ENCODE measurements around the gene ADRA2C. TPM values are rescaled to one million over a fixed set of nuclear protein-coding genes. Genes with fewer than 3 reads are reported as not detected.

Gene ADRA2C
- total RNA-seq, 2 donors from 2014 or later: 0.59 to 28.6 TPM

DNA sequence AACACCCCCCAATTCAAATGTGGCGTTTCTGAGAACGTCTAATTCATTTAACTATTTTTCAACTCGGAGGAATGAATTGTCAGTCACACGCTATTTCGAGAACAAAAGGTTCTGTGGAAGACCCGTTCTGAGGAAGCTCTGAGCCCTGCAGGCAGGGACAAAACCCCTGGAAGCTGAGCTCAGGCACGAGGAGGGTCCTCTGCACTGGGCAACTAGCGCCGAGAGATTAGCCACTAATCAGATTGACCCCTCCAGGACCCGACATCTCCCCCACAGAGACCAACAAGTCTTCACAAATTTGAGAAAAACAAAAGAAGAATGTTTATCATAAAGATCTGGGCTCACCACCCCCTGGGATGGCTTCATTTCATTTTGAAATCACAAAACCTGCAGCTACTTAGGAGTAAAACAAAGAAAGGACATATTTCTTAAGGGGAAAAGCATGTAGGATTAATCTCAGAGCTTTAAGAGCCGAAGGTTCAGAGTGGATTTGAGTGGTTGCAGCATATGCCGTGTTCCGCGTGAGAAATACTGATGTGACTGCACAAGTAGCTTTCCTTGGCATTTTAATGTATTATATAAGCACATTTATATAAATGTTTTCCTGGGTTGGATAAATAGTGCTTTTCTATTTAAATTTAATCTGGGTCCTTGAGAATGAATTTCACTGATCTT, 41.8 kb downstream of the ADRA2C start:
- Histone ChIP-seq H3K27me3 (replicated peaks; ENCODE audit: insufficient read depth) (peaks cover 9% of the 10 kb centered on the region), H3K4me3 (no peak overlapping the region), H3K36me3 (no peaks in the 10 kb centered on the region), H3K4me1 (replicated peaks) (no peaks in the 10 kb centered on the region), H3K27ac (no peak overlapping the region), H3K9me3 (no peaks in the 10 kb centered on the region)
- 15% methylated on average over 14 of the region's 14 CpGs for WGBS
- intact Hi-C loops (cut with DNase I): no loop called here
- TF ChIP-seq POLR2A (IDR thresholded peaks at IDR 0.05) (no peak), POLR2AphosphoS5 (IDR thresholded peaks at IDR 0.05) (no peak)
- TF ChIP-seq, protein P1, sequence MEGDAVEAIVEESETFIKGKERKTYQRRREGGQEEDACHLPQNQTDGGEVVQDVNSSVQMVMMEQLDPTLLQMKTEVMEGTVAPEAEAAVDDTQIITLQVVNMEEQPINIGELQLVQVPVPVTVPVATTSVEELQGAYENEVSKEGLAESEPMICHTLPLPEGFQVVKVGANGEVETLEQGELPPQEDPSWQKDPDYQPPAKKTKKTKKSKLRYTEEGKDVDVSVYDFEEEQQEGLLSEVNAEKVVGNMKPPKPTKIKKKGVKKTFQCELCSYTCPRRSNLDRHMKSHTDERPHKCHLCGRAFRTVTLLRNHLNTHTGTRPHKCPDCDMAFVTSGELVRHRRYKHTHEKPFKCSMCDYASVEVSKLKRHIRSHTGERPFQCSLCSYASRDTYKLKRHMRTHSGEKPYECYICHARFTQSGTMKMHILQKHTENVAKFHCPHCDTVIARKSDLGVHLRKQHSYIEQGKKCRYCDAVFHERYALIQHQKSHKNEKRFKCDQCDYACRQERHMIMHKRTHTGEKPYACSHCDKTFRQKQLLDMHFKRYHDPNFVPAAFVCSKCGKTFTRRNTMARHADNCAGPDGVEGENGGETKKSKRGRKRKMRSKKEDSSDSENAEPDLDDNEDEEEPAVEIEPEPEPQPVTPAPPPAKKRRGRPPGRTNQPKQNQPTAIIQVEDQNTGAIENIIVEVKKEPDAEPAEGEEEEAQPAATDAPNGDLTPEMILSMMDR (IDR thresholded peaks at IDR 0.05): no peak
- no peak for DNase-seq (ENCODE audit: low spot score)

DNA sequence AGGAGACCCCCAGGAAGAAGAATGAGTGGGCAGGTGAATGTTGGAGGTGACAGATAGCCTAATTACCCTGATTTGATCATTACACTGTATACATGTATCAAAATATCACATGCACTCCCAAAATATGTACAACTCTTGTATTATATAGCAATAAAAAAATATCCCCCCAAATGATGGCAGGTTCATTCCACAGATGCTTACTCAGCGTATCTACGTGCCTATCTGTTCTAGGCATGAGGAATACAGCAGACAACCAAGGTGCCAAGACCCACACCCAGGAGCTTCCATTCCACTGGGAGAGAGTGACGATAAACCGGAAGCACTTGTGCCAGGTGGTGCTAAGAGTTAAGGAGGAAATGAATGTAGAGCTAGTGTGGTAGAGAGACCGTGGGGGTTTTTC, 42.4 kb downstream of the ADRA2C start:
- Histone ChIP-seq H3K36me3 (no peaks in the 10 kb centered on the region), H3K27me3 (replicated peaks; ENCODE audit: insufficient read depth) (peaks cover 4% of the 10 kb centered on the region), H3K4me3 (no peak overlapping the region), H3K27ac (no peak overlapping the region), H3K9me3 (no peaks in the 10 kb centered on the region), H3K4me1 (replicated peaks) (no peaks in the 10 kb centered on the region)
- no peak for TF ChIP-seq POLR2A (IDR thresholded peaks at IDR 0.05)
- TF ChIP-seq, protein P1 (IDR thresholded peaks at IDR 0.05): no peak
- no peak for TF ChIP-seq POLR2AphosphoS5 (IDR thresholded peaks at IDR 0.05)
- no peak for DNase-seq (ENCODE audit: low spot score)
- intact Hi-C loops (cut with DNase I): no loop called here
- WGBS: 72% methylated on average over 5 of the region's 5 CpGs

DNA sequence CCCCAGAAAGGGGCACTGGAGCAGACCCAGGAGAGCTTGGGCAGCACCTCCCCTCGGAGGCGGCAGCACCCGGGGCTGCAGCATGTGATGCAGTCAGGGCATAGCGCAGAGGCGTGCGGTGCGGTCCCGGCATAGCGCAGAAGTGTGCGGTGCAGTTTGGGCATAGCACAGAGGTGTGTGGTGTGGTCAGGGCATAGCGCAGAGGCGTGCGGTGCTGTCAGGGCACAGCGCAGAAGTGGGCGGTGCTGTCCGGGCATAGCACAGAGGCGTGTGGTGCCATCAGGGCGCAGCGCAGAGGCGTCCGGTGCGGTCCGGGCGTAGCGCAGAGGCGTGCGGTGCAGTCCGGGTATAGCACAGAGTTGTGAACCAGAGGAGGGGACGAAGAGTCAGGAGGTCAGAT, 42.8 kb downstream of the ADRA2C start:
- DNase-seq (ENCODE audit: low spot score): no peak
- Histone ChIP-seq H3K9me3 (no peaks in the 10 kb centered on the region), H3K4me1 (replicated peaks) (no peaks in the 10 kb centered on the region), H3K27ac (no peak overlapping the region), H3K27me3 (replicated peaks; ENCODE audit: insufficient read depth) (peaks cover 3% of the 10 kb centered on the region), H3K36me3 (no peaks in the 10 kb centered on the region), H3K4me3 (no peak overlapping the region)
- intact Hi-C loops (cut with DNase I): no loop called here
- TF ChIP-seq POLR2A (IDR thresholded peaks at IDR 0.05): no peak
- TF ChIP-seq POLR2AphosphoS5 (IDR thresholded peaks at IDR 0.05): no peak
- TF ChIP-seq, protein P1 (IDR thresholded peaks at IDR 0.05): no peak
- 88% methylated on average over 29 of the region's 29 CpGs for WGBS

DNA sequence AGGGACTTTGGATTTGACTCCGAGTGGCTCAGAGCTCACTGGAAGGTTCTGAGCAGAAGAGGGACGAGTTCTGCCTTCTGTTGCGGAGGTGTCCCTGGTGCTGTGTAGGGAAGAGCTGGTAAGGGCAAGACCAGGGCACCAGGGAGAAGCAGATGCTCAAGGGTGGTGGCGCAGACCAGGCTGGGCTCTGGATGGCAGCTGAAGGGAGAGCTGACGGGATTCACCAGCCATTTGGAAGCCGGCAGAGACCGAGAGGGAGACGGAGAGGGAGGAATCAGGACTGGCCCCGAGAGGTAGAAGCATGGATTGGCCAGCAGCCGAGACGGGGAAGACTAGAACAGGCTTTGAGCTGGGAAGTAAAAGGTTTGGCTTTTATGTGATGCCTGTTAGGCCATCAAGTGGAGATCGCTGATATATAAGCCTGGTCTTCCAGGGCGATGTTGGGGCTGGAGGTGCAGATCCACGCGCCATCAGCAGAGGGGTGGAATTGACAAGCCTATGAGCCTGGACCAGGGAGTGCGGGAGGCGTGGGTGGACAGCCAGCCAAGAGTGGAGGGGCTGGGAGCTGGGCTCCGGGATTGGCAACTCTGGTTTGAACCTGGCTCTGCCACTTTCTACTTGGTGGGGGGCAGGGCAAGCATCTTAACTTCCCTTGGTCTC, 43.4 kb downstream of the ADRA2C start:
- DNase-seq (ENCODE audit: low spot score): no peak
- Histone ChIP-seq H3K36me3 (no peaks in the 10 kb centered on the region), H3K4me3 (no peak overlapping the region), H3K9me3 (no peaks in the 10 kb centered on the region), H3K27ac (no peak overlapping the region), H3K27me3 (replicated peaks; ENCODE audit: insufficient read depth) (peaks cover 3% of the 10 kb centered on the region), H3K4me1 (replicated peaks) (no peaks in the 10 kb centered on the region)
- TF ChIP-seq POLR2AphosphoS5 (IDR thresholded peaks at IDR 0.05) (no peak), POLR2A (IDR thresholded peaks at IDR 0.05) (no peak)
- TF ChIP-seq, protein P1 (IDR thresholded peaks at IDR 0.05): no peak
- intact Hi-C loops (cut with DNase I): no loop called here
- WGBS: 77% methylated on average over 18 of the region's 18 CpGs
